ENCODE measurements around the gene FARSA.
A peak's percentile ranks its signal among the peaks of the same experiment; 100 is the strongest.
"Not testable (repeated sequence)": the region's sequence is repeated elsewhere in the genome, so short reads cannot be mapped to it uniquely, and the experiment has no call there.

Gene FARSA

GRCh38 chr19:12891553-12892021, 41.9 kb downstream of the FARSA start:
- DNase-seq (ENCODE audit: low read depth in 4 of 4, low spot score in 1 of 4) = no peak

DNA sequence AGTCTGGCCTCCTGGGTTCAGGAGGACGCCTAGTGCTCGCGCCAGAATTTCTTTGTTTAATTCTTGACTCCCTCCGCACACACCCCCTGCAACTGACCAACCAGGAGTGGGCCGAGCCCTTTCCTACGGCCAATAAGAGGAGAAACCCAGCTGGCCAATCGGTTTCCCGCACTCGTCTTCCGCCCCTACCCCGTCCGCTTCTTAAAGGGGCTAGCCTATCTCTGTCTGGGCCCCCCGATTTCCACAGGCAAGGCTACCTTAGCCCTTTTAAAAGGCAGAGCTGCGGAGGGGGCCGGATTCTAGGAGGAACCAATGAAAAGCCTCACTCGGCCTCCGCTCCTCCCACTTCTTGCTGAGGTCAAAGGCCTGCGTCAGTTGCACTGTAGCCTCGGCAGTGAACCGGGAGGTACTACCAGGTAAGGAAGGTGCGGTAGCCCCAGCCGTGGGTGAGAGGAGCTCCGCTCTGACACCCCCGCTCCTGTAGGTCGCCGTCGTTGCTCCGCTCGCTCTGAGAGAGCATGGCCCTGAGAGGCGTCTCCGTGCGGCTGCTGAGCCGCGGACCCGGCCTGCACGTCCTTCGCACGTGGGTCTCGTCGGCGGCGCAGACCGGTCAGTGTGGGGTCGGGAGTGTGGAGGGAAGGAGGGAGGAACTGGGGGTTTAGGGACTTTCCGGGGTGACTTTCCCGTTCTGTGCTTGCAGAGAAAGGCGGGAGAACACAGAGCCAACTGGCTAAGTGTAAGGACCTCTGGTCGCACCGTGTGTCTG, 42.5 kb downstream of the FARSA start, which contains the start of gene GCDH:
GCDH (plus strand) TSS at position 374 of the 766 bp plus-strand sequence; CDS start at position 519, 145 bp downstream.
- DNase-seq (ENCODE audit: low read depth in 4 of 4, low spot score in 1 of 4) = peak; percentile 78 to 96 (median 90)

DNA sequence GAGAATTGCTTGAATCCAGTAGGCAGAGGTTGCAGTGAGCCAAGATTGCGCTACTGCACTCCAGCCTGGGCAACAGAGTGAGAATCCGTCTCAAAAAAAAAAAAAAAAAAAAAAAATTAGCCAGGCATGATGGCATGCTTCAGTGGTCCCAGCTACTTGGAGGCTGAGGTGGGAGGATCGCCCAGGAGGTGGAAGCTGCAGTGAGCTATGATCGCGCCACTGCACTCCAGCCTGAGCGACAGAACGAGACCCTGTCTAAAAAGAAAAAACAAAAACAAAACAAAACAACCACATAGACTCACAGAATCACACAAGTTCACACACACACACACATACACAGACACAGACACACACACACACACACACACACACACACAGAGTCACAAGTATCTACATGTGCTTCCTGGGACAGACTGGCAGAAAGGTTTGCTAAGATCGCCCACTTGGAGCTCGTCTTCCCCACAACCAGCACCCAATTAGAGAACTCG, 43.2 kb downstream of the FARSA start:
- DNase-seq (ENCODE audit: low read depth in 4 of 4, low spot score in 1 of 4) = not testable (repeated sequence)

DNA sequence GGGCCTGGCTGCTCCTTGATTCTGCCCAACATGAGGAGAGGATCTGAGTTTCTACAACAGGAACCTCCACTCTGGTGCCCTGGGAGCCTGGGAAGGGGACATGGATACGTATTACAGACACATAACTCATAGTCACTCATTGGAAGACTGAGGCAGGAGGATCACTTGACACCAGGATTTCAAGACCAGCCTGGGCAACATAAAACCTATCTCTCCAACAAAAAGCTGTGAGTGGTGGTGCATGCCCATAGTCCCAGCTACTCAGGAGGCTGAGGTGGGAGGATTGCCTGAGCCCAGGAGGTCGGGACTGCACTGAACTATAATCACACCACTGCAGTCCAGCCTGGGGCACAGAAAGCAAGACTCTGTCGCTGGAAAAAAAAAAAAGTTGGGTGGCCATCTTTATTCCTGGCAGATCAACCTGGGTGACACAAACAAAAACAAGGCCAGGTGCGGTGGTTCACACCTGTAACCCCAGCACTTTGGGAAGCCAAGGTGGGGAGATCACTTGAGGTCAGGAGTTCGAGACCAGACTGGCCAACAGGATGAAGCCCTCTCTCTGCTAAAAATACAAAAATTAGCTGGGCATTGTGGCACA, 45.4 kb downstream of the FARSA start:
- DNase-seq (ENCODE audit: low read depth in 4 of 4, low spot score in 1 of 4) = no peak

GRCh38 chr19:12886969-12887747, 46.4 kb downstream of the FARSA start, which contains the start of gene KLF1:
Gene KLF1, minus strand, starts transcription at chr19:12887201. Its CDS starts 61 bp downstream, at chr19:12887140.
- no peak for DNase-seq (ENCODE audit: low read depth in 4 of 4, low spot score in 1 of 4)

- no peak for DNase-seq (ENCODE audit: low read depth in 4 of 4, low spot score in 1 of 4)
These were observed 46.9 kb downstream of the FARSA start for GRCh38 chr19:12886651-12886968.

GRCh38 chr19:12885749-12886650, 47.5 kb downstream of the FARSA start:
- DNase-seq (ENCODE audit: low read depth in 4 of 4, low spot score in 1 of 4) = no peak

DNA sequence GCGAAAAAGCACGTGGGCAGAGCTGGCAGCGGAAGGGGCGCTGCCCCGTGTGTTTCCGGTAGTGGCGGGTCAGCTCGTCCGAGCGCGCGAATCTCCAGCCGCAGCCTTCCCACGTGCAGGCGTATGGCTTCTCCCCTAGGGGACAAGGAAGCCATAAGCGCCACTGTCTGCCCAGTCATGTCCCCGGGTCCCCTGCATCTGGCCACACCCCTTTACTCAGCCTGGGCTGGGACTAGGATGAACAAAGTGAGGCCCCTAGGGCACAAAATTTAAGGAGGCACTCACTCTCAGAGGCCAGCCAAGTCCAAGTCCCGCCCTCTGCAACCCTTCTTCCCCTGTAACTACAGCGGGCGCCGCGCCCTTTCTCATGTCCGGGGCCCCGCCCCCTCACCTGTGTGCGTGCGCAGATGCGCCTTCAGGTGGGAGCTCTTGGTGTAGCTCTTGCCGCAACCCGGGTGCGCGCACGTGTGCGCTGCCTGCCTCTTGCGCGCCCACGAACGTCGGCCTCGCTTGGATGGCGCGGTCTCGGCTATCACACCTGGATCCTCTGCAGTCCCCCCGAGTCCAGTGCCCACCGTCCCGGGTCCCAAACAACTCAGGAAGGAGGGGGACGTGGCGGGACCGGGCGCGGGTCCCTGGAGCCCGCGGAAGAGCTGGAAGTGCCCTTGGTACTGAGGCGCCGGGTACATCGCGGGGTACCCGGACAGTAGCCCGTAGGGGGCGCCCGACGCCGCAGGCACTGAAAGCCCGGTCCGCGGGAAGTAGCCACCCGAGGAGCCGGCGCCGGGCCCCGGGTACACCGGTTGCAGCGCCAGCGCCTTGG, 48.4 kb downstream of the FARSA start:
- peak; percentile 73 to 93 (median 78) for DNase-seq (ENCODE audit: low read depth in 4 of 4, low spot score in 1 of 4)

DNA sequence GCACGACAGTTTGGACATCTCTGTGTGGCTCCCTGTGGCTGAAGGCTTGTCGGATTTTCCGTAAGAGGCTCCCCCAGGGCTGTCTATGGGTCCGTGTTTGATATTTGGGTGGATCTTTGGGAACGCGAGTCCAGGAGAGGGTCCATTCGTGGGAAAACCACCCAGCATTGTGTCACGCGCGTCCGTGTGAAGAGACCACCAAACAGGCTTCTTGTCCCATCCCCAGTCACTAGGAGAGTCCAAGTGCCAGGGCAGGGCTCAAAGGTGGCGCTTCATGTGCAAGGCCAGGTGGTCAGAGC, 48.9 kb downstream of the FARSA start:
- DNase-seq (ENCODE audit: low read depth in 4 of 4, low spot score in 1 of 4) = no peak

- no peak for DNase-seq (ENCODE audit: low read depth in 4 of 4, low spot score in 1 of 4)
These were observed 49.3 kb downstream of the FARSA start for GRCh38 chr19:12884202-12884601.

GRCh38 chr19:12882589-12882988, 50.9 kb downstream of the FARSA start:
- DNase-seq (ENCODE audit: low read depth in 4 of 4, low spot score in 1 of 4) = no peak

- peak; percentile 72 to 92 (median 82) for DNase-seq (ENCODE audit: low read depth in 4 of 4, low spot score in 1 of 4)
These were observed 52.2 kb downstream of the FARSA start, which contains the start of gene DNASE2 for GRCh38 chr19:12881172-12881808. Gene DNASE2, minus strand, starts transcription at chr19:12881449. Its CDS starts 74 bp downstream, at chr19:12881375.

DNA sequence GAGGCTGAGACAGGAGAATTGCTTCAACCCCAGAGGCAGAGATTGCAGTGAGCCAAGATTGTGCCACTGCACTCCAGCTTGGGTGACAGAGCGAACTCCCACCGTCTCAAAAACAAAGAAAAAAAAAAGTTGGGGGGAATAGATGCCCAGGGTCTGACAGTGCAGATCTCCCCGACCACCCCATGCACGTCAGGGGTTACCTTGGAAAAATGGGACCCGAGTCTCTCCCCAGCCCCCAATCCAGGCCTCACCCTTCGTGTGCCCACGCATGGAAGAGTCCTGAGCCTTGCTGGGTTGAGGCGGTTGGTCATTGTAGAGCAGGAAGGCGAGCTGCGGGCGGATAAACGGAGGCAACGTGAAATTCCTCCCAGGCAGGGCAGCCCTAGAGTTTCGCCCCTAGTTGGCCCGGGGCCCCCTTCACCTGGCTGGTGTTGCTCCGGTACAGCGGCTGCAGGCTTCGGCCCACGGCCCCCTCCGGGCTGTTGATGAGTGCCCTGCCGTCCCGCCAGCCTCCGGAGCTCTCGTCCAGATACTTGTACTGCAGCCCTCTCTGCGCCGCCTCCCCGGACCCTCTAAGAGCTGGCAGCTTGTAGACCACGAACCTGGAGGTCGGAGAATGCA, 52.9 kb downstream of the FARSA start:
- no peak for DNase-seq (ENCODE audit: low read depth in 4 of 4, low spot score in 1 of 4)

- DNase-seq (ENCODE audit: low read depth in 4 of 4, low spot score in 1 of 4) = no peak
These were observed 58.4 kb downstream of the FARSA start for GRCh38 chr19:12875086-12875485.

- DNase-seq (ENCODE audit: low read depth in 4 of 4, low spot score in 1 of 4) = no peak
These were observed 59.4 kb downstream of the FARSA start for GRCh38 chr19:12873891-12874745.

DNA sequence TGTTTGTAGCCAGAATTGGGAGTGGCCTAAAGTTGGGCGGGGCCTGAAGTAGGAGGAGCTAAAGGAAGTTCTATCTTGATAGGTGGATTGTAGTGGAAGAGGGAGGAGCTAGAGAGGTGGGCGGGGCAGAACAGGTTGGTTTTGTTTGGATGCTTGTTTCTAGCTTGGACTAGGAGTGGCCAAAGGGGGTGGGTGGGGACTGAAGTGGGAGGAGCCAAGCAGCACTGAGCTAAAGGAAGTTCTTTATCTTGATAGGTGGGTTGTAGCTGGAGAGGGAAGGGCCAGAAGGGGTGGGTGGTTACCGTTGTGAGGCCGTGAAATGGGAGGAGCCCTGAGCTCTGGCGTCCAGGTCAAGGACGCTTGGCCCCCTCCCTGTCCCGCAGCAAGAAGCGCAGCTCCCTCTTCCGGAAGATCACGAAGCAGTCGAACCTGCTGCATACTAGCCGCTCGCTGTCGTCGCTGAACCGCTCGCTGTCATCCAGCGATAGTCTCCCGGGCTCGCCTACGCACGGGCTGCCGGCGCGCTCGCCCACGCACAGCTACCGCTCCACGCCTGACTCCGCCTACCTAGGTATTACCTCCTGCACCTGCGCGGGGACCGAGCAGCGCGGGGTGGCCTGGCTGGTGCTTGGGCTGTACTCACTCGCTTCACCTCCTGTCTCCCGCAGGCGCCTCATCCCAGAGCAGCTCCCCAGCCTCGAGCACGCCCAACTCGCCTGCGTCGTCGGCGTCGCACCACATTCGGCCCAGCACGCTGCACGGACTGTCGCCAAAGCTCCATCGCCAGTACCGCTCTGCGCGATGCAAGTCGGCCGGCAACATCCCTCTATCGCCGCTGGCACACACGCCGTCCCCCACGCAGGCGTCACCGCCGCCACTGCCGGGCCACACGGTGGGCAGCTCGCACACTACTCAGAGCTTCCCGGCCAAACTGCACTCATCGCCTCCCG, 60.3 kb downstream of the FARSA start:
- peak in 1 of 4 experiments; percentile 24 for DNase-seq (ENCODE audit: low read depth in 4 of 4, low spot score in 1 of 4)
